K562 (cell line): ENCODE data around the gene SHB. TPM values are rescaled to one million over a fixed set of nuclear protein-coding genes. Genes with fewer than 3 reads are reported as not detected.
A peak's percentile ranks its signal among the peaks of the same experiment; 100 is the strongest.

Experiments
- ATAC-seq: fragments of 200-7000 bp; cut with Tn5 transposase; 3 replicates; pipeline ENCODE4 v1.9.1; 2020; ENCODE audit warnings: moderate library complexity
- BruUV-seq: library from RNA; stranded (reverse); fragments of 400-500 nt; replicated peaks from 2 replicates; lab custom pipeline; 2021; lab: Mats Ljungman, UMichigan
- CTCF ChIA-PET: fragments of 300-600 bp; formaldehyde crosslinking; extraction: SDS; loops from one replicate; lab custom pipeline; 2021; ENCODE audit warnings: low intra/inter-chr PET ratio; lab: Yijun Ruan, JAX
- POLR2A ChIA-PET: fragments of 300-600, 350-650 bp; sonication (Branson Sonifier 250); formaldehyde crosslinking; extraction: SDS; loops from one replicate; lab custom pipeline; 2021; ENCODE audit warnings: antibody characterized with exemption, inconsistent platforms; lab: Yijun Ruan, JAX
- DNase-seq, 4 experiments: peaks; one replicate each; pipeline versions ENCODE4 v3.0.0 to v3.0.0-alpha.2; 2011 to 2018; ENCODE audit warnings: low spot score in 3 of 4, mixed read lengths in 3 of 4; ENCODE audit errors: extremely low read depth in 1 of 4
- FAIRE-seq: peaks from 2 replicates; lab custom pipeline; 2011; peaks lifted over from hg19 to GRCh38; lab: Jason Lieb, UNC
- H2AFZ ChIP-seq: 2 replicates; pipeline ENCODE4 v1.6.0; 2011; ENCODE audit warnings: low read depth, low read length, control low read depth, inconsistent platforms
- H3K27ac ChIP-seq: fragments of 200-600 bp; 3 replicates; pipeline ENCODE4 v1.8.0; 2011; ENCODE audit warnings: low read depth, mild to moderate bottlenecking, control low read depth, inconsistent platforms, low read length, moderate library complexity, mixed read lengths; ENCODE audit errors: extremely low read depth
- H3K27me3 ChIP-seq, 2 experiments: fragments of 300-600 bp in 1 of 2; 2 replicates in 1 of 2; 3 replicates in 1 of 2; pipeline versions ENCODE4 v1.6.0 to v1.8.0; 2011; ENCODE audit warnings: inconsistent platforms in 2 of 2, low read length in 2 of 2, mild to moderate bottlenecking in 1 of 2, mixed read lengths in 1 of 2, moderate library complexity in 1 of 2; ENCODE audit not compliant: control insufficient read depth in 2 of 2, insufficient read depth in 2 of 2
- H3K36me3 ChIP-seq: fragments of 300-600 bp; 3 replicates; pipeline ENCODE4 v1.8.0; 2011; ENCODE audit warnings: mild to moderate bottlenecking, low read length, inconsistent platforms; ENCODE audit not compliant: control insufficient read depth, insufficient read depth
- H3K4me1 ChIP-seq, 2 experiments: fragments of 200-600 bp in 1 of 2; replicated peaks in 1 of 2; 2 replicates in 1 of 2; 3 replicates in 1 of 2; pipeline versions ENCODE4 v1.5.1 to v1.8.0; 2011; ENCODE audit warnings: inconsistent platforms in 2 of 2, low read length in 2 of 2, mild to moderate bottlenecking in 1 of 2, mixed read lengths in 1 of 2, moderate library complexity in 1 of 2; ENCODE audit not compliant: control insufficient read depth in 2 of 2, insufficient read depth in 2 of 2
- H3K4me2 ChIP-seq: 2 replicates; pipeline ENCODE4 v1.6.1; 2011; ENCODE audit warnings: low read length, control low read depth, inconsistent platforms, mixed read lengths; ENCODE audit not compliant: insufficient read depth
- H3K4me3 ChIP-seq: fragments of 200-600 bp; sonication (generic), shearing (Covaris generic); 2 replicates; pipeline ENCODE4 v1.5.1; 2016; ENCODE audit warnings: control low read depth, inconsistent platforms
- H3K79me2 ChIP-seq: fragments of 200-600 bp; 3 replicates; pipeline ENCODE4 v1.8.0; 2011; ENCODE audit warnings: low read length, inconsistent platforms; ENCODE audit not compliant: control insufficient read depth, insufficient read depth
- H3K9ac ChIP-seq, 2 experiments: 2 replicates each; pipeline versions ENCODE4 v1.6.0 to v1.6.1; 2011; ENCODE audit warnings: low read depth in 2 of 2, low read length in 2 of 2, control low read depth in 1 of 2, inconsistent platforms in 1 of 2, mild to moderate bottlenecking in 1 of 2, mixed read lengths in 1 of 2; ENCODE audit not compliant: insufficient read depth in 1 of 2
- H3K9me1 ChIP-seq: one replicate; pipeline ENCODE4 v1.6.0; 2011; ENCODE audit warnings: inconsistent platforms, mild to moderate bottlenecking, low read length, moderate library complexity; ENCODE audit not compliant: control insufficient read depth, insufficient read depth
- H3K9me3 ChIP-seq: replicated peaks from 2 replicates; pipeline ENCODE4 v1.5.1; 2011; ENCODE audit warnings: low read depth, low read length, inconsistent platforms; ENCODE audit not compliant: control insufficient read depth, insufficient read depth
- H4K20me1 ChIP-seq: replicated peaks from 2 replicates; pipeline ENCODE4 v1.6.1; 2011; ENCODE audit warnings: low read length, inconsistent platforms, mixed read lengths; ENCODE audit not compliant: control insufficient read depth, insufficient read depth
- CTCF ChIP-seq, 3 experiments: IDR thresholded peaks in 2 of 3; conservative IDR thresholded peaks in 1 of 3; 2 replicates each; pipeline ENCODE4 v1.5.1; 2011 to 2012; ENCODE audit warnings: low read length in 3 of 3, mild to moderate bottlenecking in 3 of 3, control low read depth in 2 of 3, improper control_type of control experiment in 1 of 3, inconsistent platforms in 1 of 3, low read depth in 1 of 3, mixed read lengths in 1 of 3, moderate library complexity in 1 of 3; ENCODE audit not compliant: insufficient read depth in 2 of 3
- GTF2B ChIP-seq: IDR thresholded peaks from 2 replicates; pipeline ENCODE4 v1.6.1; 2011; ENCODE audit not compliant: insufficient read length; ENCODE audit errors: extremely low read depth
- HDAC1 ChIP-seq, 2 experiments: fragments of 450-650 bp; IDR thresholded peaks; 2 replicates each; pipeline ENCODE4 v1.6.1; 2016 to 2017; ENCODE audit warnings: inconsistent platforms in 1 of 2, mild to moderate bottlenecking in 1 of 2, moderate library complexity in 1 of 2
- WGBS: fragments of 100-300 bp; shearing (Covaris generic); methylation state at CpG from one replicate; pipeline ENCODE4 v1.1.6; 2016; ENCODE audit warnings: low coverage, mixed read lengths; ENCODE audit not compliant: insufficient coverage; ENCODE audit errors: missing lambda C conversion rate; 5-methylcytosine and 5-hydroxymethylcytosine counted together
- in situ Hi-C: fragments of 300-500 bp; cut with MboI; formaldehyde crosslinking; loops from 4 replicates; pipeline ENCODE4 v1.15.0; 2018; ENCODE audit warnings: inconsistent platforms, mixed read lengths
- intact Hi-C: fragments of 100-400 bp; cut with micrococcal nuclease; formaldehyde crosslinking; loops from 2 replicates; pipeline ENCODE4 v1.14.2; 2022
- polyA plus RNA-seq, 8 experiments: library from polyadenylated mRNA; depleted of rRNA in 4 of 8; stranded (reverse) in 5 of 8; unstranded in 3 of 8; fragments of >200 nt; fragmentation: Nextera tagmentation in 2 of 8; fragmentation: Illumina TruSeq in 1 of 8; extraction: Ambion mirVana in 2 of 8; extraction: Trizol in 1 of 8; gene quantifications; 2 replicates each; pipeline versions ENCODE4 v1.2.1 to v1.2.3, GENCODE V29; 2011 to 2014; ENCODE audit warnings: inconsistent platforms in 1 of 8, missing spikeins in 1 of 8
- total RNA-seq, 7 experiments: library from RNA; depleted of rRNA in 6 of 7; stranded (reverse); fragments of >200 nt in 6 of 7; fragmentation: Illumina TruSeq in 2 of 7; extraction: Trizol in 2 of 7; gene quantifications; 2 replicates each; pipeline versions ENCODE4 v1.2.1 to v1.2.3, GENCODE V29; 2011 to 2021; ENCODE audit warnings: low replicate concordance in 1 of 7

The SHB gene
- total and polyA plus RNA-seq, 9 of the 15 experiments (the other 6 are each of a cell fraction or from before 2014, with no cell fraction given) = 0.78 to 16.0 (median 5.3) TPM

GRCh38 chr9:37950561-37950960 is 118.5 kb downstream of the SHB start:
- ATAC-seq (no peak), FAIRE-seq (no peak), DNase-seq (no peak)
- ChIA-PET POLR2A (interaction anchor here (1.5 kb wide), 1 partner anchor 16 kb away, joined by 6 read pairs; no protein-coding TSS in a partner anchor), CTCF (no interaction called here)
- no TSS peak for BruUV-seq
- Histone ChIP-seq H3K36me3 (peaks cover 68% of the 10 kb centered on the region; the same call in 2 of the 3 replicates), H3K4me2 (no peak overlapping the region), H2AFZ (no peak overlapping the region), H3K9me1 (peaks cover 10% of the 10 kb centered on the region), H3K79me2 (no peaks in the 10 kb centered on the region), H3K27ac (no peak overlapping the region; the same call in 2 of the 3 replicates), H3K4me3 (no peak overlapping the region), H3K9ac (peak overlapping the region in 1 of 2 experiments; percentile 3; a peak in 1 of 4 replicates), H3K4me1 (peaks cover 18 to 27% of the 10 kb centered on the region in 2 experiments), H3K27me3 (no peaks in the 10 kb centered on the region), H3K9me3 (no peaks in the 10 kb centered on the region), H4K20me1 (0 out of 2 replicates have a peak, but pooled peaks cover 6% of the 10 kb centered on the region)
- intact Hi-C loops = no loop called here
- TF ChIP-seq GTF2B (no peak), CTCF (IDR thresholded peaks at IDR 0.05 in 2 of 3, conservative IDR thresholded peaks at IDR 0.05 in 1 of 3; ENCODE audit: insufficient read depth in 2 of 3, low read depth in 1 of 3, low read length in 3 of 3) (peak in 1 of 3 experiments; percentile 6; a peak in 1 of 6 replicates), HDAC1 (IDR thresholded peaks at IDR 0.05) (no peak)
- in situ Hi-C loops = no loop called here
- WGBS = 91% methylated on average over 10 of the region's 12 CpGs
